HEK293 (cell line): Measurements from ENCODE around the gene THAP2.

ENCODE experiments used
- CTCF ChIA-PET: fragments of 350-600 bp; formaldehyde crosslinking; extraction: SDS; loops from one replicate; lab custom pipeline; 2021; ENCODE audit warnings: antibody characterized with exemption; lab: Yijun Ruan, JAX
- POLR2A ChIA-PET: fragments of 300-600 bp; formaldehyde crosslinking; extraction: SDS; loops from one replicate; lab custom pipeline; 2020; ENCODE audit warnings: antibody characterized with exemption, inconsistent platforms; lab: Yijun Ruan, JAX
- H3K27ac ChIP-seq: fragments of 200-500 bp; sonication (Bioruptor generic); 2 replicates; pipeline ENCODE4 v1.5.1; 2014; ENCODE audit warnings: low read depth, low read length, control low read depth, inconsistent platforms; ENCODE audit errors: extremely low read depth
- H3K36me3 ChIP-seq, 2 experiments: fragments of 200-500 bp in 1 of 2; sonication (Bioruptor generic) in 1 of 2; 1 replicate in 1 of 2; 2 replicates in 1 of 2; pipeline ENCODE4 v1.5.1; 2014 to 2017; ENCODE audit warnings: inconsistent platforms in 2 of 2, low read length in 2 of 2; ENCODE audit not compliant: control insufficient read depth in 2 of 2, insufficient read depth in 1 of 2
- H3K4me1 ChIP-seq: fragments of 200-500 bp; sonication (Bioruptor generic); 2 replicates; pipeline ENCODE4 v1.5.1; 2014; ENCODE audit warnings: mild to moderate bottlenecking, low read length, inconsistent platforms; ENCODE audit not compliant: control insufficient read depth, insufficient read depth
- H3K4me3 ChIP-seq: 2 replicates; pipeline ENCODE4 v1.5.1; 2011; ENCODE audit warnings: low read depth, mild to moderate bottlenecking, control low read depth, low read length, moderate library complexity
- H3K9me3 ChIP-seq: fragments of 200-500 bp; sonication (Bioruptor generic); 2 replicates; pipeline ENCODE4 v1.5.1; 2014; ENCODE audit warnings: low read depth, low read length, inconsistent platforms; ENCODE audit not compliant: control insufficient read depth, insufficient read depth
- BCL11A ChIP-seq: fragments of 450-650 bp; formaldehyde crosslinking; IDR thresholded peaks from 2 replicates; pipeline ENCODE4 v1.5.1; 2016; ENCODE audit warnings: low read depth, missing biosample characterization, missing genetic modification characterization
- FEZF1 ChIP-seq: fragments of 450-650 bp; formaldehyde crosslinking; IDR thresholded peaks from 2 replicates; pipeline ENCODE4 v1.5.1; 2016; ENCODE audit warnings: missing biosample characterization, missing genetic modification characterization
- GLI2 ChIP-seq: fragments of 450-650 bp; formaldehyde crosslinking; IDR thresholded peaks from 2 replicates; pipeline ENCODE4; 2017; ENCODE audit warnings: missing biosample characterization, missing genetic modification characterization, low read depth, borderline replicate concordance
- GLI4 ChIP-seq: fragments of 450-650 bp; formaldehyde crosslinking; IDR thresholded peaks from 2 replicates; pipeline ENCODE4 v1.5.1; 2016; ENCODE audit warnings: missing biosample characterization, missing genetic modification characterization
- HOXA7 ChIP-seq: sonication (generic); formaldehyde crosslinking; IDR thresholded peaks from 2 replicates; pipeline ENCODE4 v1.8.1; 2022; ENCODE audit warnings: missing genetic modification reagents, borderline replicate concordance
- INSM2 ChIP-seq: fragments of 450-650 bp; formaldehyde crosslinking; IDR thresholded peaks from 2 replicates; pipeline ENCODE4 v1.5.1; 2016; ENCODE audit warnings: missing biosample characterization, missing genetic modification characterization
- PRDM6 ChIP-seq: fragments of 450-650 bp; formaldehyde crosslinking; IDR thresholded peaks from 2 replicates; pipeline ENCODE4 v1.5.1; 2017; ENCODE audit warnings: missing biosample characterization, missing genetic modification characterization
- RBAK ChIP-seq: fragments of 450-650 bp; formaldehyde crosslinking; IDR thresholded peaks from 2 replicates; pipeline ENCODE4 v1.5.1; 2016; ENCODE audit warnings: missing biosample characterization, missing genetic modification characterization
- REPIN1 ChIP-seq: fragments of 450-650 bp; formaldehyde crosslinking; IDR thresholded peaks from 2 replicates; pipeline ENCODE4 v1.5.1; 2017; ENCODE audit warnings: missing biosample characterization, missing genetic modification characterization, low read depth
- SCRT2 ChIP-seq: fragments of 450-650 bp; formaldehyde crosslinking; IDR thresholded peaks from 2 replicates; pipeline ENCODE4 v1.5.1; 2016; ENCODE audit warnings: missing biosample characterization, missing genetic modification characterization
- SP7 ChIP-seq: fragments of 450-650 bp; formaldehyde crosslinking; IDR thresholded peaks from 2 replicates; pipeline ENCODE4 v1.5.1; 2016; ENCODE audit warnings: missing biosample characterization, missing genetic modification characterization
- TRIM28 ChIP-seq: IDR thresholded peaks from 2 replicates; pipeline ENCODE4 v1.6.1; 2011; ENCODE audit warnings: low read length, control low read depth, borderline replicate concordance
- ZBTB44 ChIP-seq: fragments of 450-650 bp; IDR thresholded peaks from 2 replicates; pipeline ENCODE4 v1.5.1; 2018; ENCODE audit warnings: missing biosample characterization, mild to moderate bottlenecking, missing genetic modification characterization
- ZBTB7A ChIP-seq: fragments of 450-650 bp; formaldehyde crosslinking; IDR thresholded peaks from 2 replicates; pipeline ENCODE4 v1.5.1; 2016; ENCODE audit warnings: low read depth, missing biosample characterization, missing genetic modification characterization
- ZFP37 ChIP-seq: fragments of 450-650 bp; formaldehyde crosslinking; IDR thresholded peaks from 2 replicates; pipeline ENCODE4 v1.5.1; 2016; ENCODE audit warnings: missing biosample characterization, missing genetic modification characterization
- ZNF132 ChIP-seq: fragments of 450-650 bp; formaldehyde crosslinking; IDR thresholded peaks from 2 replicates; pipeline ENCODE4 v1.5.1; 2017; ENCODE audit warnings: missing biosample characterization, missing genetic modification characterization, borderline replicate concordance
- ZNF146 ChIP-seq: fragments of 450-650 bp; formaldehyde crosslinking; IDR thresholded peaks from 2 replicates; pipeline ENCODE4 v1.5.1; 2016; ENCODE audit warnings: missing biosample characterization, missing genetic modification characterization
- ZNF2 ChIP-seq: fragments of 450-650 bp; formaldehyde crosslinking; IDR thresholded peaks from 2 replicates; pipeline ENCODE4 v1.5.1; 2016; ENCODE audit warnings: missing biosample characterization, missing genetic modification characterization
- ZNF214 ChIP-seq: fragments of 450-650 bp; formaldehyde crosslinking; IDR thresholded peaks from 2 replicates; pipeline ENCODE4 v1.5.1; 2017; ENCODE audit warnings: missing biosample characterization, mild to moderate bottlenecking, missing genetic modification characterization, borderline replicate concordance
- ZNF280C ChIP-seq: fragments of 450-650 bp; formaldehyde crosslinking; IDR thresholded peaks from 2 replicates; pipeline ENCODE4 v1.5.1; 2016; ENCODE audit warnings: missing biosample characterization, missing genetic modification characterization
- ZNF292 ChIP-seq: fragments of 450-650 bp; formaldehyde crosslinking; IDR thresholded peaks from 2 replicates; pipeline ENCODE4 v1.5.1; 2016; ENCODE audit warnings: low read depth, missing biosample characterization, missing genetic modification characterization, borderline replicate concordance
- ZNF416 ChIP-seq: fragments of 450-650 bp; formaldehyde crosslinking; IDR thresholded peaks from 2 replicates; pipeline ENCODE4 v1.5.1; 2016; ENCODE audit warnings: missing biosample characterization, missing genetic modification characterization
- ZNF449 ChIP-seq: fragments of 450-650 bp; formaldehyde crosslinking; IDR thresholded peaks from 2 replicates; pipeline ENCODE4 v1.5.1; 2017; ENCODE audit warnings: missing biosample characterization, mild to moderate bottlenecking, missing genetic modification characterization, moderate library complexity
- ZNF510 ChIP-seq: fragments of 450-650 bp; formaldehyde crosslinking; IDR thresholded peaks from 2 replicates; pipeline ENCODE4 v1.5.1; 2018; ENCODE audit warnings: mild to moderate bottlenecking, missing genetic modification characterization, missing biosample characterization; ENCODE audit not compliant: insufficient replicate concordance
- ZNF521 ChIP-seq: fragments of 450-650 bp; formaldehyde crosslinking; IDR thresholded peaks from 2 replicates; pipeline ENCODE4 v1.5.1; 2017; ENCODE audit warnings: missing biosample characterization, mild to moderate bottlenecking, missing genetic modification characterization
- ZNF600 ChIP-seq: fragments of 450-650 bp; formaldehyde crosslinking; IDR thresholded peaks from 2 replicates; pipeline ENCODE4 v1.5.1; 2016; ENCODE audit warnings: missing biosample characterization, missing genetic modification characterization
- ZNF610 ChIP-seq: fragments of 450-650 bp; formaldehyde crosslinking; IDR thresholded peaks from 2 replicates; pipeline ENCODE4 v1.5.1; 2016; ENCODE audit warnings: missing biosample characterization, missing genetic modification characterization, borderline replicate concordance
- ZNF624 ChIP-seq: fragments of 450-650 bp; formaldehyde crosslinking; IDR thresholded peaks from 2 replicates; pipeline ENCODE4 v1.5.1; 2017; ENCODE audit warnings: missing biosample characterization, missing genetic modification characterization
- ZNF629 ChIP-seq: fragments of 450-650 bp; formaldehyde crosslinking; IDR thresholded peaks from 2 replicates; pipeline ENCODE4 v1.5.1; 2017; ENCODE audit warnings: missing biosample characterization, missing genetic modification characterization

The THAP2 gene

GRCh38 chr12:71649401-71649800 lies 14.7 kb upstream of the THAP2 start:
- Histone ChIP-seq H3K4me3 (no peak overlapping the region), H3K27ac (no peak overlapping the region), H3K4me1 (no peaks in the 10 kb centered on the region), H3K9me3 (no peaks in the 10 kb centered on the region), H3K36me3 (peaks cover 40 to 77% of the 10 kb centered on the region in 2 experiments)
- TF ChIP-seq GLI2 (tag by site-specific recombination), result no peak
- no peak for TF ChIP-seq ZNF416
- TF ChIP-seq ZNF610, result no peak
- no peak for TF ChIP-seq ZNF2 (tag by site-specific recombination)
- no peak for TF ChIP-seq PRDM6 (tag by site-specific recombination)
- no peak for TF ChIP-seq GLI4
- TF ChIP-seq ZNF132 (tag by site-specific recombination), result no peak
- no peak for TF ChIP-seq INSM2 (tag by site-specific recombination)
- TF ChIP-seq SP7 (tag by site-specific recombination), result no peak
- no peak for TF ChIP-seq ZNF600 (tag by site-specific recombination)
- no peak for TF ChIP-seq ZNF292 (tag by site-specific recombination)
- no peak for TF ChIP-seq ZNF214 (tag by site-specific recombination)
- TF ChIP-seq ZNF146 (tag by site-specific recombination), result no peak
- no peak for TF ChIP-seq ZNF280C (tag by site-specific recombination)
- TF ChIP-seq BCL11A (tag by site-specific recombination), result no peak
- TF ChIP-seq RBAK (tag by site-specific recombination), result no peak
- no peak for TF ChIP-seq ZNF521
- POLR2A ChIA-PET, result no interaction called here
- CTCF ChIA-PET, result interaction anchor here (0.6 to 1.6 kb wide), 3 partner anchors 12 to 124 kb away, joined by 3 to 5 read pairs (median 5); no protein-coding TSS in a partner anchor

- H3K9me3 ChIP-seq, result no peaks in the 10 kb centered on the region
- no peak overlapping the region for H3K27ac ChIP-seq
- POLR2A ChIA-PET, result interaction anchor here (0.7 kb wide), 1 partner anchor 66 kb away, joined by 4 read pairs; no protein-coding TSS in a partner anchor
- CTCF ChIA-PET, result interaction anchor here (0.6 kb wide), 1 partner anchor 235 kb away, joined by 4 read pairs; no protein-coding TSS in a partner anchor
- no peak overlapping the region for H3K4me3 ChIP-seq
- H3K4me1 ChIP-seq, result peaks cover 2% of the 10 kb centered on the region; the same call in 1 of the 2 replicates
- H3K36me3 ChIP-seq, result peaks cover 33 to 74% of the 10 kb centered on the region in 2 experiments
- TF ChIP-seq ZFP37, result no peak
- no peak for TF ChIP-seq ZBTB44 (tag by site-specific recombination)
- no peak for TF ChIP-seq TRIM28
- no peak for TF ChIP-seq ZNF510 (tag by site-specific recombination)
- TF ChIP-seq ZNF624 (tag by site-specific recombination), result no peak
- TF ChIP-seq ZNF449 (tag by site-specific recombination), result no peak
- TF ChIP-seq HOXA7 (CRISPR knock-in tag), result no peak
- TF ChIP-seq REPIN1 (tag by site-specific recombination), result no peak
- TF ChIP-seq SCRT2, result no peak
- TF ChIP-seq ZNF629, result no peak
- no peak for TF ChIP-seq ZBTB7A (tag by site-specific recombination)
- no peak for TF ChIP-seq FEZF1
These were observed 11.4 kb upstream of the THAP2 start for GRCh38 chr12:71652656-71653055.
